Pulmonary artery endothelial cell (primary cell): Measurements from ENCODE around the gene ABCD3. TPM values are rescaled to one million over a fixed set of nuclear protein-coding genes. Genes with fewer than 3 reads are reported as not detected.
A peak's percentile ranks its signal among the peaks of the same experiment; 100 is the strongest.

Experiments
- DNase-seq: peaks from one replicate; pipeline ENCODE4 v3.0.0-alpha.2; 2011; ENCODE audit warnings: low read depth, low spot score
- total RNA-seq: library from RNA; depleted of rRNA; stranded (reverse); fragments of >200 nt; gene quantifications from 2 replicates; pipeline ENCODE4 v1.2.3, GENCODE V29; 2014

ABCD3 gene
- total RNA-seq, 1 donor from 2014 or later, result 30.5 TPM

- DNase-seq, result no peak
These were observed 108.2 kb downstream of the ABCD3 start for GRCh38 chr1:94526152-94526980.

GRCh38 chr1:94527447-94528031 lies 109.3 kb downstream of the ABCD3 start:
- no peak for DNase-seq

GRCh38 chr1:94528299-94528698 lies 110.1 kb downstream of the ABCD3 start:
- DNase-seq, result no peak

- no peak for DNase-seq
These were observed 110.6 kb downstream of the ABCD3 start for GRCh38 chr1:94528826-94529225.

- DNase-seq, result no peak
These were observed 111.2 kb downstream of the ABCD3 start for GRCh38 chr1:94529416-94529815.

GRCh38 chr1:94530373-94530878 lies 112.2 kb downstream of the ABCD3 start:
- no peak for DNase-seq

GRCh38 chr1:94531664-94532063 lies 113.5 kb downstream of the ABCD3 start:
- DNase-seq, result no peak

GRCh38 chr1:94532077-94532476 lies 113.9 kb downstream of the ABCD3 start:
- no peak for DNase-seq

- no peak for DNase-seq
These were observed 116.9 kb downstream of the ABCD3 start for GRCh38 chr1:94535095-94535494.

GRCh38 chr1:94535879-94536278 lies 117.7 kb downstream of the ABCD3 start:
- no peak for DNase-seq

- no peak for DNase-seq
These were observed 119.1 kb downstream of the ABCD3 start for GRCh38 chr1:94537254-94537653.

GRCh38 chr1:94538243-94538827 lies 120.1 kb downstream of the ABCD3 start:
- DNase-seq, result no peak

- no peak for DNase-seq
These were observed 121.3 kb downstream of the ABCD3 start for GRCh38 chr1:94539496-94539895.

GRCh38 chr1:94540440-94541245 lies 122.5 kb downstream of the ABCD3 start:
- no peak for DNase-seq

- peak; percentile 44 for DNase-seq
These were observed 123.3 kb downstream of the ABCD3 start, which contains the start of gene F3 for GRCh38 chr1:94541246-94542087. TSS of gene F3 (minus strand) at chr1:94541759. CDS start at chr1:94541636, 123 bp downstream.

- DNase-seq, result no peak
These were observed 124.1 kb downstream of the ABCD3 start for GRCh38 chr1:94542088-94542870.

GRCh38 chr1:94543001-94543400 lies 124.8 kb downstream of the ABCD3 start:
- no peak for DNase-seq

GRCh38 chr1:94543893-94544635 lies 125.9 kb downstream of the ABCD3 start:
- no peak for DNase-seq
